WTC11 (cell line): ENCODE data around the gene DCBLD2. TPM values are rescaled to one million over a fixed set of nuclear protein-coding genes. Genes with fewer than 3 reads are reported as not detected.

ENCODE experiments used
- ATAC-seq: fragments of 200-7000 bp; cut with Tn5 transposase; 2 replicates; pipeline ENCODE4 v1.10.0; 2021; ENCODE audit warnings: mild to moderate bottlenecking, moderate library complexity
- CTCF ChIA-PET: fragments of 300-600 bp; sonication (Branson Sonifier 250); formaldehyde crosslinking; loops from one replicate; lab custom pipeline; 2021; ENCODE audit warnings: antibody characterized with exemption; lab: Charles Lee
- POLR2A ChIA-PET: fragments of 350-600 bp; sonication (Branson Sonifier 250); formaldehyde crosslinking; loops from one replicate; lab custom pipeline; 2021; ENCODE audit warnings: antibody characterized with exemption; lab: Charles Lee
- DNase-seq: peaks from one replicate; pipeline ENCODE4 v3.0.0; 2021; ENCODE audit warnings: low spot score
- H3K27ac Mint-ChIP-seq: 2 replicates; pipeline ENCODE4 v1.8.0; 2021; ENCODE audit warnings: mixed read lengths
- H3K27me3 Mint-ChIP-seq: 2 replicates; pipeline ENCODE4 v1.8.0; 2021; ENCODE audit warnings: low read depth, mild to moderate bottlenecking, moderate library complexity, mixed read lengths
- H3K36me3 Mint-ChIP-seq: 2 replicates; pipeline ENCODE4 v1.8.0; 2021; ENCODE audit warnings: mixed read lengths
- H3K4me1 Mint-ChIP-seq: 2 replicates; pipeline ENCODE4 v1.8.0; 2022; ENCODE audit warnings: mixed read lengths
- H3K4me3 Mint-ChIP-seq: 2 replicates; pipeline ENCODE4 v1.8.0; 2021; ENCODE audit warnings: mild to moderate bottlenecking, moderate library complexity, mixed read lengths
- H3K9me3 Mint-ChIP-seq: 2 replicates; pipeline ENCODE4 v1.8.0; 2021; ENCODE audit warnings: mixed read lengths
- ATF2 ChIP-seq: sonication (generic); formaldehyde crosslinking; IDR thresholded peaks from 2 replicates; pipeline ENCODE4 v1.8.1; 2022; ENCODE audit warnings: low read depth, missing genetic modification reagents, borderline replicate concordance
- KAT7 ChIP-seq: sonication (generic); formaldehyde crosslinking; IDR thresholded peaks from 2 replicates; pipeline ENCODE4 v1.8.1; 2023; ENCODE audit warnings: missing genetic modification reagents, mild to moderate bottlenecking, borderline replicate concordance
- NFATC4 ChIP-seq: fragments of 250-450 bp; sonication (Bioruptor Pico); IDR thresholded peaks from 2 replicates; pipeline ENCODE4 v1.9.0; 2021; ENCODE audit warnings: mild to moderate bottlenecking
- RELA ChIP-seq: sonication (generic); formaldehyde crosslinking; IDR thresholded peaks from 2 replicates; pipeline ENCODE4 v1.8.1; 2022; ENCODE audit warnings: missing genetic modification reagents, mild to moderate bottlenecking, borderline replicate concordance
- ZNF121 ChIP-seq: sonication (generic); formaldehyde crosslinking; IDR thresholded peaks from 2 replicates; pipeline ENCODE4 v1.8.0; 2023; ENCODE audit warnings: missing genetic modification reagents
- ZNF232 ChIP-seq: sonication (generic); formaldehyde crosslinking; IDR thresholded peaks from 2 replicates; pipeline ENCODE4 v1.8.0; 2022; ENCODE audit warnings: mild to moderate bottlenecking, missing genetic modification reagents
- total RNA-seq: library from RNA; stranded (reverse); gene quantifications from 3 replicates; pipeline ENCODE4 v1.2.3, GENCODE V29; 2021
- TF ChIP-seq, protein P1 (sequence below): sonication (generic); formaldehyde crosslinking; IDR thresholded peaks from 2 replicates; pipeline ENCODE4 v1.8.0; 2023; ENCODE audit warnings: mild to moderate bottlenecking, missing genetic modification reagents
- TF ChIP-seq, protein P2 (sequence below): sonication (generic); formaldehyde crosslinking; IDR thresholded peaks from 2 replicates; pipeline ENCODE4 v1.8.0; 2022; ENCODE audit warnings: missing genetic modification reagents
- TF ChIP-seq, protein P3 (sequence below): sonication (generic); formaldehyde crosslinking; IDR thresholded peaks from 2 replicates; pipeline ENCODE4 v1.8.1; 2023; ENCODE audit warnings: mild to moderate bottlenecking, missing genetic modification reagents, borderline replicate concordance
- TF ChIP-seq, protein P4 (sequence below): fragments of 200-600 bp; IDR thresholded peaks from 2 replicates; pipeline ENCODE4 v1.8.0; 2022; ENCODE audit warnings: antibody characterized with exemption
- TF ChIP-seq, protein P5 (sequence below): sonication (generic); formaldehyde crosslinking; IDR thresholded peaks from 2 replicates; pipeline ENCODE4 v1.8.0; 2023; ENCODE audit warnings: missing genetic modification reagents
- TF ChIP-seq, protein P6 (sequence below): fragments of 250-450 bp; sonication (Bioruptor Pico); IDR thresholded peaks from 2 replicates; pipeline ENCODE4 v2.1.2; 2022; ENCODE audit warnings: mild to moderate bottlenecking, moderate library complexity

Gene DCBLD2
- total RNA-seq, 1 experiment from 2014 or later, result 47.9 TPM

DNA sequence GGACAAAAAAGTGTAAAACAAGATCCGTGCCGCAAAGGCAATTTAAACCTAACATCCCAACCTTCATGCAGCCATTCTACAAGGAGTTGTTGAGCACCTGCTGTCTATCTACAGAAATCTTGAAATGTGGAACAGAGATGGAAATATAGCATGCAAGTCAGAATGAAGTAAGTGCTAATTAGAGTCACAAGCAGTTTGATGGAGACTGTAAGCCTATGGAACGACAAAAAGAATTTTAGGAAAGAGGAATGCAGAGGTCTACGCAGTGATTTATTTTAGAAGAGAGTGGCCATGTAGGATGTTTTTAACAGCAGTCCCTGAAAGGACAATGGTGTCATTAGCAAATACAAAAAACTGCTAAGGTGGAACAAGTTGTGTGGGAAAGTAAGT, 851 bp upstream of the DCBLD2 start (continued):
- TF ChIP-seq, protein P1, sequence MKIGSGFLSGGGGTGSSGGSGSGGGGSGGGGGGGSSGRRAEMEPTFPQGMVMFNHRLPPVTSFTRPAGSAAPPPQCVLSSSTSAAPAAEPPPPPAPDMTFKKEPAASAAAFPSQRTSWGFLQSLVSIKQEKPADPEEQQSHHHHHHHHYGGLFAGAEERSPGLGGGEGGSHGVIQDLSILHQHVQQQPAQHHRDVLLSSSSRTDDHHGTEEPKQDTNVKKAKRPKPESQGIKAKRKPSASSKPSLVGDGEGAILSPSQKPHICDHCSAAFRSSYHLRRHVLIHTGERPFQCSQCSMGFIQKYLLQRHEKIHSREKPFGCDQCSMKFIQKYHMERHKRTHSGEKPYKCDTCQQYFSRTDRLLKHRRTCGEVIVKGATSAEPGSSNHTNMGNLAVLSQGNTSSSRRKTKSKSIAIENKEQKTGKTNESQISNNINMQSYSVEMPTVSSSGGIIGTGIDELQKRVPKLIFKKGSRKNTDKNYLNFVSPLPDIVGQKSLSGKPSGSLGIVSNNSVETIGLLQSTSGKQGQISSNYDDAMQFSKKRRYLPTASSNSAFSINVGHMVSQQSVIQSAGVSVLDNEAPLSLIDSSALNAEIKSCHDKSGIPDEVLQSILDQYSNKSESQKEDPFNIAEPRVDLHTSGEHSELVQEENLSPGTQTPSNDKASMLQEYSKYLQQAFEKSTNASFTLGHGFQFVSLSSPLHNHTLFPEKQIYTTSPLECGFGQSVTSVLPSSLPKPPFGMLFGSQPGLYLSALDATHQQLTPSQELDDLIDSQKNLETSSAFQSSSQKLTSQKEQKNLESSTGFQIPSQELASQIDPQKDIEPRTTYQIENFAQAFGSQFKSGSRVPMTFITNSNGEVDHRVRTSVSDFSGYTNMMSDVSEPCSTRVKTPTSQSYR, result no peak
- TF ChIP-seq ATF2 (CRISPR knock-in tag) (no peak), RELA (CRISPR knock-in tag) (no peak)
- TF ChIP-seq, protein P2, sequence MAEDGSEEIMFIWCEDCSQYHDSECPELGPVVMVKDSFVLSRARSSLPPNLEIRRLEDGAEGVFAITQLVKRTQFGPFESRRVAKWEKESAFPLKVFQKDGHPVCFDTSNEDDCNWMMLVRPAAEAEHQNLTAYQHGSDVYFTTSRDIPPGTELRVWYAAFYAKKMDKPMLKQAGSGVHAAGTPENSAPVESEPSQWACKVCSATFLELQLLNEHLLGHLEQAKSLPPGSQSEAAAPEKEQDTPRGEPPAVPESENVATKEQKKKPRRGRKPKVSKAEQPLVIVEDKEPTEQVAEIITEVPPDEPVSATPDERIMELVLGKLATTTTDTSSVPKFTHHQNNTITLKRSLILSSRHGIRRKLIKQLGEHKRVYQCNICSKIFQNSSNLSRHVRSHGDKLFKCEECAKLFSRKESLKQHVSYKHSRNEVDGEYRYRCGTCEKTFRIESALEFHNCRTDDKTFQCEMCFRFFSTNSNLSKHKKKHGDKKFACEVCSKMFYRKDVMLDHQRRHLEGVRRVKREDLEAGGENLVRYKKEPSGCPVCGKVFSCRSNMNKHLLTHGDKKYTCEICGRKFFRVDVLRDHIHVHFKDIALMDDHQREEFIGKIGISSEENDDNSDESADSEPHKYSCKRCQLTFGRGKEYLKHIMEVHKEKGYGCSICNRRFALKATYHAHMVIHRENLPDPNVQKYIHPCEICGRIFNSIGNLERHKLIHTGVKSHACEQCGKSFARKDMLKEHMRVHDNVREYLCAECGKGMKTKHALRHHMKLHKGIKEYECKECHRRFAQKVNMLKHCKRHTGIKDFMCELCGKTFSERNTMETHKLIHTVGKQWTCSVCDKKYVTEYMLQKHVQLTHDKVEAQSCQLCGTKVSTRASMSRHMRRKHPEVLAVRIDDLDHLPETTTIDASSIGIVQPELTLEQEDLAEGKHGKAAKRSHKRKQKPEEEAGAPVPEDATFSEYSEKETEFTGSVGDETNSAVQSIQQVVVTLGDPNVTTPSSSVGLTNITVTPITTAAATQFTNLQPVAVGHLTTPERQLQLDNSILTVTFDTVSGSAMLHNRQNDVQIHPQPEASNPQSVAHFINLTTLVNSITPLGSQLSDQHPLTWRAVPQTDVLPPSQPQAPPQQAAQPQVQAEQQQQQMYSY (CRISPR knock-in tag), result no peak
- TF ChIP-seq, all 79 proteins: peak for 0

GRCh38 chr3:98901119-98901391, 440 bp downstream of the DCBLD2 start:
- TF ChIP-seq, protein P3, sequence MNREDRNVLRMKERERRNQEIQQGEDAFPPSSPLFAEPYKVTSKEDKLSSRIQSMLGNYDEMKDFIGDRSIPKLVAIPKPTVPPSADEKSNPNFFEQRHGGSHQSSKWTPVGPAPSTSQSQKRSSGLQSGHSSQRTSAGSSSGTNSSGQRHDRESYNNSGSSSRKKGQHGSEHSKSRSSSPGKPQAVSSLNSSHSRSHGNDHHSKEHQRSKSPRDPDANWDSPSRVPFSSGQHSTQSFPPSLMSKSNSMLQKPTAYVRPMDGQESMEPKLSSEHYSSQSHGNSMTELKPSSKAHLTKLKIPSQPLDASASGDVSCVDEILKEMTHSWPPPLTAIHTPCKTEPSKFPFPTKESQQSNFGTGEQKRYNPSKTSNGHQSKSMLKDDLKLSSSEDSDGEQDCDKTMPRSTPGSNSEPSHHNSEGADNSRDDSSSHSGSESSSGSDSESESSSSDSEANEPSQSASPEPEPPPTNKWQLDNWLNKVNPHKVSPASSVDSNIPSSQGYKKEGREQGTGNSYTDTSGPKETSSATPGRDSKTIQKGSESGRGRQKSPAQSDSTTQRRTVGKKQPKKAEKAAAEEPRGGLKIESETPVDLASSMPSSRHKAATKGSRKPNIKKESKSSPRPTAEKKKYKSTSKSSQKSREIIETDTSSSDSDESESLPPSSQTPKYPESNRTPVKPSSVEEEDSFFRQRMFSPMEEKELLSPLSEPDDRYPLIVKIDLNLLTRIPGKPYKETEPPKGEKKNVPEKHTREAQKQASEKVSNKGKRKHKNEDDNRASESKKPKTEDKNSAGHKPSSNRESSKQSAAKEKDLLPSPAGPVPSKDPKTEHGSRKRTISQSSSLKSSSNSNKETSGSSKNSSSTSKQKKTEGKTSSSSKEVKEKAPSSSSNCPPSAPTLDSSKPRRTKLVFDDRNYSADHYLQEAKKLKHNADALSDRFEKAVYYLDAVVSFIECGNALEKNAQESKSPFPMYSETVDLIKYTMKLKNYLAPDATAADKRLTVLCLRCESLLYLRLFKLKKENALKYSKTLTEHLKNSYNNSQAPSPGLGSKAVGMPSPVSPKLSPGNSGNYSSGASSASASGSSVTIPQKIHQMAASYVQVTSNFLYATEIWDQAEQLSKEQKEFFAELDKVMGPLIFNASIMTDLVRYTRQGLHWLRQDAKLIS (CRISPR knock-in tag), result 0 out of 2 replicates have a peak, but pooled peaks have one; percentile 12
- TF ChIP-seq KAT7 (CRISPR knock-in tag) (peak; percentile 92; the same call in 1 of the 2 replicates), ZNF232 (CRISPR knock-in tag) (peak; percentile 9; the same call in 1 of the 2 replicates), ZNF121 (no peak), NFATC4 (CRISPR knock-in tag) (no peak)
- TF ChIP-seq, protein P4, sequence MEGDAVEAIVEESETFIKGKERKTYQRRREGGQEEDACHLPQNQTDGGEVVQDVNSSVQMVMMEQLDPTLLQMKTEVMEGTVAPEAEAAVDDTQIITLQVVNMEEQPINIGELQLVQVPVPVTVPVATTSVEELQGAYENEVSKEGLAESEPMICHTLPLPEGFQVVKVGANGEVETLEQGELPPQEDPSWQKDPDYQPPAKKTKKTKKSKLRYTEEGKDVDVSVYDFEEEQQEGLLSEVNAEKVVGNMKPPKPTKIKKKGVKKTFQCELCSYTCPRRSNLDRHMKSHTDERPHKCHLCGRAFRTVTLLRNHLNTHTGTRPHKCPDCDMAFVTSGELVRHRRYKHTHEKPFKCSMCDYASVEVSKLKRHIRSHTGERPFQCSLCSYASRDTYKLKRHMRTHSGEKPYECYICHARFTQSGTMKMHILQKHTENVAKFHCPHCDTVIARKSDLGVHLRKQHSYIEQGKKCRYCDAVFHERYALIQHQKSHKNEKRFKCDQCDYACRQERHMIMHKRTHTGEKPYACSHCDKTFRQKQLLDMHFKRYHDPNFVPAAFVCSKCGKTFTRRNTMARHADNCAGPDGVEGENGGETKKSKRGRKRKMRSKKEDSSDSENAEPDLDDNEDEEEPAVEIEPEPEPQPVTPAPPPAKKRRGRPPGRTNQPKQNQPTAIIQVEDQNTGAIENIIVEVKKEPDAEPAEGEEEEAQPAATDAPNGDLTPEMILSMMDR, result no peak
- TF ChIP-seq, protein P5, sequence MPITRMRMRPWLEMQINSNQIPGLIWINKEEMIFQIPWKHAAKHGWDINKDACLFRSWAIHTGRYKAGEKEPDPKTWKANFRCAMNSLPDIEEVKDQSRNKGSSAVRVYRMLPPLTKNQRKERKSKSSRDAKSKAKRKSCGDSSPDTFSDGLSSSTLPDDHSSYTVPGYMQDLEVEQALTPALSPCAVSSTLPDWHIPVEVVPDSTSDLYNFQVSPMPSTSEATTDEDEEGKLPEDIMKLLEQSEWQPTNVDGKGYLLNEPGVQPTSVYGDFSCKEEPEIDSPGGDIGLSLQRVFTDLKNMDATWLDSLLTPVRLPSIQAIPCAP (CRISPR knock-in tag), result no peak
- TF ChIP-seq, protein P6, sequence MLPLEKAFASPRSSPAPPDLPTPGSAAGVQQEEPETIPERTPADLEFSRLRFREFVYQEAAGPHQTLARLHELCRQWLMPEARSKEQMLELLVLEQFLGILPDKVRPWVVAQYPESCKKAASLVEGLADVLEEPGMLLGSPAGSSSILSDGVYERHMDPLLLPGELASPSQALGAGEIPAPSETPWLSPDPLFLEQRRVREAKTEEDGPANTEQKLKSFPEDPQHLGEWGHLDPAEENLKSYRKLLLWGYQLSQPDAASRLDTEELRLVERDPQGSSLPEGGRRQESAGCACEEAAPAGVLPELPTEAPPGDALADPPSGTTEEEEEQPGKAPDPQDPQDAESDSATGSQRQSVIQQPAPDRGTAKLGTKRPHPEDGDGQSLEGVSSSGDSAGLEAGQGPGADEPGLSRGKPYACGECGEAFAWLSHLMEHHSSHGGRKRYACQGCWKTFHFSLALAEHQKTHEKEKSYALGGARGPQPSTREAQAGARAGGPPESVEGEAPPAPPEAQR (CRISPR knock-in tag), result no peak
- Mint-ChIP-seq H3K4me3 (peak overlapping the region; percentile 97), H3K4me1 (peaks cover 35% of the 10 kb centered on the region), H3K36me3 (no peaks in the 10 kb centered on the region), H3K27ac (peak overlapping the region; percentile 85), H3K27me3 (no peaks in the 10 kb centered on the region), H3K9me3 (no peaks in the 10 kb centered on the region)
- ATAC-seq (peak; percentile 15), DNase-seq (peak; percentile 70)
- ChIA-PET CTCF (interaction anchor here (0.5 to 2.0 kb wide), 5 partner anchors 15 to 288 kb away, joined by 3 to 10 read pairs (median 4); no protein-coding TSS in a partner anchor), POLR2A (interaction anchor here (0.6 to 1.4 kb wide), 4 partner anchors 13 to 379 kb away, joined by 3 to 8 read pairs (median 6); partner anchors contain the start of gene CLDND1)
